ENCODE results near the gene ZSWIM3.

ZSWIM3 gene

DNA sequence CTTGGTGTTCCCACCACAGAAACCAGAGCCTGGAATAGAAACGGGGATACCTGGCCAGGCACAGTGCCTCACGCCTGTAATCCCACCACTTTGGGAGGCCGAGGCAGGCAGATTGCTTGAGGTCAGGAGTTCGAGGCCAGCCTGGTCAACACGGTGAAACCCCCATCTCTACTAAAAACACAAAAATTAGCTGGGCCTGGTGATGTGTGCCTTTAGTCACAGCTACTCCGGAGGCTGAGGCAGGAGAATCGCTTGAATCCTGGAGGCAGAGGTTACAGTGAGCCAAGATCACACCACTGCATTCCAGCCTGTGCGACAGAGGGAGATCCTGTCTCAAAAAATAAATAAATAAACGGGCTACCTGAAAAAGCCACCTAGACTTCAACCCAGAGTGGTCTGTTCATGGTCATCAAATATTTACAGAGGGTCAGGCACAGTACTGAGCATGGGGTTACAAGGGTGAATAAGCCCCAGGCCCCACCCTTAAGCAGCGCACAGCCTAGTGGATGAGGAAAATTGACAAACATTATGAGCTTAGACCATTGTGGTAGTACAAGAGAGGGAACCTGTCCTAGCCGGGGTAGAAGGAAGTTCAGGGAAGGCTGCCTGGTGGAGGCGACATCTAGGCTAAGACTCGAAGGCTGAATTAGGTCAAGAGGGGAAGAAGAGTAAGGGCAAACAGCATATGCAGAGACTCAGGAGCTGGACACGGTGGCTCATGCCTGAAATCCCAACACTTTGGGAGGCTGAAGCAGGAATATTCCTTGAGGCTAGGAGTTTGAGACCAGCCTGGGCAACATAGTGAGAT is 69.9 kb downstream of the ZSWIM3 start:
- no peak for DNase-seq (ENCODE audit: low read depth in 3 of 3)
